ENCODE measurements around the gene CALHM1. TPM values are rescaled to one million over a fixed set of nuclear protein-coding genes. Genes with fewer than 3 reads are reported as not detected.

Gene CALHM1
- total RNA-seq, 1 donor from 2014 or later: not detected

GRCh38 chr10:103415581-103415980, 43.1 kb downstream of the CALHM1 start:
- DNase-seq: no peak

GRCh38 chr10:103413564-103413963, 45.1 kb downstream of the CALHM1 start:
- TF ChIP-seq, protein P1, sequence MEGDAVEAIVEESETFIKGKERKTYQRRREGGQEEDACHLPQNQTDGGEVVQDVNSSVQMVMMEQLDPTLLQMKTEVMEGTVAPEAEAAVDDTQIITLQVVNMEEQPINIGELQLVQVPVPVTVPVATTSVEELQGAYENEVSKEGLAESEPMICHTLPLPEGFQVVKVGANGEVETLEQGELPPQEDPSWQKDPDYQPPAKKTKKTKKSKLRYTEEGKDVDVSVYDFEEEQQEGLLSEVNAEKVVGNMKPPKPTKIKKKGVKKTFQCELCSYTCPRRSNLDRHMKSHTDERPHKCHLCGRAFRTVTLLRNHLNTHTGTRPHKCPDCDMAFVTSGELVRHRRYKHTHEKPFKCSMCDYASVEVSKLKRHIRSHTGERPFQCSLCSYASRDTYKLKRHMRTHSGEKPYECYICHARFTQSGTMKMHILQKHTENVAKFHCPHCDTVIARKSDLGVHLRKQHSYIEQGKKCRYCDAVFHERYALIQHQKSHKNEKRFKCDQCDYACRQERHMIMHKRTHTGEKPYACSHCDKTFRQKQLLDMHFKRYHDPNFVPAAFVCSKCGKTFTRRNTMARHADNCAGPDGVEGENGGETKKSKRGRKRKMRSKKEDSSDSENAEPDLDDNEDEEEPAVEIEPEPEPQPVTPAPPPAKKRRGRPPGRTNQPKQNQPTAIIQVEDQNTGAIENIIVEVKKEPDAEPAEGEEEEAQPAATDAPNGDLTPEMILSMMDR (IDR thresholded peaks at IDR 0.05; ENCODE audit: partially characterized antibody, unreplicated experiment): no peak
- H3K36me3 Mint-ChIP-seq (ENCODE audit: unreplicated experiment): no peaks in the 10 kb centered on the region
- H3K4me3 Mint-ChIP-seq (ENCODE audit: unreplicated experiment): no peak overlapping the region

More at GRCh38 chr10:103415581-103415980, 43.1 kb downstream of the CALHM1 start:
- Mint-ChIP-seq H3K4me1 (ENCODE audit: low read depth, unreplicated experiment) (no peaks in the 10 kb centered on the region), H3K27ac (ENCODE audit: unreplicated experiment) (no peak overlapping the region), H3K27me3 (ENCODE audit: unreplicated experiment) (peaks cover 2% of the 10 kb centered on the region), H3K36me3 (ENCODE audit: unreplicated experiment) (peaks cover 5% of the 10 kb centered on the region), H3K4me3 (ENCODE audit: unreplicated experiment) (no peak overlapping the region), H3K9me3 (ENCODE audit: unreplicated experiment) (peaks cover 2% of the 10 kb centered on the region)
- TF ChIP-seq, protein P1 (IDR thresholded peaks at IDR 0.05; ENCODE audit: partially characterized antibody, unreplicated experiment): no peak

More at GRCh38 chr10:103413564-103413963, 45.1 kb downstream of the CALHM1 start:
- peaks cover 2% of the 10 kb centered on the region for H3K9me3 Mint-ChIP-seq (ENCODE audit: unreplicated experiment)
- no peak overlapping the region for H3K27ac Mint-ChIP-seq (ENCODE audit: unreplicated experiment)
- no peaks in the 10 kb centered on the region for H3K27me3 Mint-ChIP-seq (ENCODE audit: unreplicated experiment)
- H3K4me1 Mint-ChIP-seq (ENCODE audit: low read depth, unreplicated experiment): no peaks in the 10 kb centered on the region
- DNase-seq: no peak

Other genes starting within 250 kb of the CALHM1 start
- not detected for gene RPEL1, start 213.0 kb downstream of the CALHM1 start, total RNA-seq (ENCODE audit: unreplicated experiment)
- 625 TPM for gene INA, start 181.8 kb downstream of the CALHM1 start, total RNA-seq (ENCODE audit: unreplicated experiment)
- gene PCGF6, start 107.8 kb downstream of the CALHM1 start, total RNA-seq (ENCODE audit: unreplicated experiment): 7.4 TPM
- gene TAF5, start 90.9 kb downstream of the CALHM1 start, total RNA-seq (ENCODE audit: unreplicated experiment): 6.9 TPM
- 330 TPM for gene ATP5MK, start 62.4 kb downstream of the CALHM1 start, total RNA-seq (ENCODE audit: unreplicated experiment)
- gene PDCD11, start 62.3 kb downstream of the CALHM1 start, total RNA-seq (ENCODE audit: unreplicated experiment): 73.2 TPM
- gene CALHM2, start 6.5 kb downstream of the CALHM1 start, total RNA-seq (ENCODE audit: unreplicated experiment): 0.44 TPM
- not detected for gene CALHM3, start 20.3 kb upstream of the CALHM1 start, total RNA-seq (ENCODE audit: unreplicated experiment)
- 3.1 TPM for gene NEURL1, start 34.8 kb upstream of the CALHM1 start, total RNA-seq (ENCODE audit: unreplicated experiment)